HG02870 (cell line): Measurements from ENCODE around the gene EMX2.
"Not testable (repeated sequence)": the region's sequence is repeated elsewhere in the genome, so short reads cannot be mapped to it uniquely, and the experiment has no call there.

Experiments used
- ATAC-seq: cut with Tn5 transposase; IDR thresholded peaks from one replicate; pipeline ENCODE4 v1.9.1; 2021; ENCODE audit warnings: mild to moderate bottlenecking, moderate library complexity; ENCODE audit not compliant: unreplicated experiment

EMX2 gene

GRCh38 chr10:117555017-117555416, 12.5 kb downstream of the EMX2 start:
- ATAC-seq: no peak

GRCh38 chr10:117555863-117556262, 13.3 kb downstream of the EMX2 start:
- no peak for ATAC-seq

- no peak for ATAC-seq
Observed at GRCh38 chr10:117556356-117556755, 13.8 kb downstream of the EMX2 start.

- no peak for ATAC-seq
Observed at GRCh38 chr10:117559712-117560111, 17.2 kb downstream of the EMX2 start.

GRCh38 chr10:117560942-117561341, 18.4 kb downstream of the EMX2 start:
- ATAC-seq: no peak

- no peak for ATAC-seq
Observed at GRCh38 chr10:117562220-117562619, 19.7 kb downstream of the EMX2 start.

GRCh38 chr10:117562896-117563737, 20.6 kb downstream of the EMX2 start:
- ATAC-seq: no peak

GRCh38 chr10:117563780-117564179, 21.2 kb downstream of the EMX2 start:
- no peak for ATAC-seq

GRCh38 chr10:117565068-117565467, 22.5 kb downstream of the EMX2 start:
- ATAC-seq: no peak

GRCh38 chr10:117568334-117568733, 25.8 kb downstream of the EMX2 start:
- no peak for ATAC-seq

GRCh38 chr10:117569610-117570390, 27.3 kb downstream of the EMX2 start:
- ATAC-seq: no peak

GRCh38 chr10:117570880-117571279, 28.3 kb downstream of the EMX2 start:
- ATAC-seq: no peak

GRCh38 chr10:117574498-117575146, 32.1 kb downstream of the EMX2 start:
- ATAC-seq: no peak

GRCh38 chr10:117578490-117578889, 35.9 kb downstream of the EMX2 start:
- no peak for ATAC-seq

- no peak for ATAC-seq
Observed at GRCh38 chr10:117578999-117579590, 36.5 kb downstream of the EMX2 start.

GRCh38 chr10:117581961-117582360, 39.4 kb downstream of the EMX2 start:
- no peak for ATAC-seq

- ATAC-seq: not testable (repeated sequence)
Observed at GRCh38 chr10:117584831-117585230, 42.3 kb downstream of the EMX2 start.

GRCh38 chr10:117587036-117587435, 44.5 kb downstream of the EMX2 start:
- ATAC-seq: no peak

GRCh38 chr10:117590101-117590875, 47.7 kb downstream of the EMX2 start:
- no peak for ATAC-seq

- ATAC-seq: no peak
Observed at GRCh38 chr10:117591043-117591442, 48.5 kb downstream of the EMX2 start.
